Omental fat pad (tissue), 4 donors: ENCODE data around the gene RGS6. TPM values are rescaled to one million over a fixed set of nuclear protein-coding genes. Genes with fewer than 3 reads are reported as not detected.

ENCODE experiments used
- ATAC-seq: fragments of 150-250 bp; one replicate; pipeline ENCODE4 v1.9.1; 2016; ENCODE audit warnings: mild to moderate bottlenecking, moderate library complexity; ENCODE audit not compliant: low FRiP score
- DNase-seq: peaks from one replicate; pipeline ENCODE4 v3.0.0-alpha.2; 2019; ENCODE audit warnings: low spot score
- total RNA-seq, 4 donors: library from RNA; depleted of rRNA; stranded (reverse); fragments of >200 nt; gene quantifications; one replicate each; pipeline ENCODE4 v1.1.0, GENCODE V29; 2016
- TF ChIP-seq, protein P1 (sequence below), 3 donors: fragments of 450-650 bp; IDR thresholded peaks; one replicate each; pipeline ENCODE4 v1.5.1; 2016 to 2017; ENCODE audit warnings: antibody characterized with exemption in 3 of 3, mild to moderate bottlenecking in 3 of 3, moderate library complexity in 2 of 3

The RGS6 gene
- total RNA-seq, 4 donors from 2014 or later = 5.2 to 27.3 (median 6.9) TPM

- DNase-seq (no peak), ATAC-seq (no peak)
- TF ChIP-seq, protein P1, sequence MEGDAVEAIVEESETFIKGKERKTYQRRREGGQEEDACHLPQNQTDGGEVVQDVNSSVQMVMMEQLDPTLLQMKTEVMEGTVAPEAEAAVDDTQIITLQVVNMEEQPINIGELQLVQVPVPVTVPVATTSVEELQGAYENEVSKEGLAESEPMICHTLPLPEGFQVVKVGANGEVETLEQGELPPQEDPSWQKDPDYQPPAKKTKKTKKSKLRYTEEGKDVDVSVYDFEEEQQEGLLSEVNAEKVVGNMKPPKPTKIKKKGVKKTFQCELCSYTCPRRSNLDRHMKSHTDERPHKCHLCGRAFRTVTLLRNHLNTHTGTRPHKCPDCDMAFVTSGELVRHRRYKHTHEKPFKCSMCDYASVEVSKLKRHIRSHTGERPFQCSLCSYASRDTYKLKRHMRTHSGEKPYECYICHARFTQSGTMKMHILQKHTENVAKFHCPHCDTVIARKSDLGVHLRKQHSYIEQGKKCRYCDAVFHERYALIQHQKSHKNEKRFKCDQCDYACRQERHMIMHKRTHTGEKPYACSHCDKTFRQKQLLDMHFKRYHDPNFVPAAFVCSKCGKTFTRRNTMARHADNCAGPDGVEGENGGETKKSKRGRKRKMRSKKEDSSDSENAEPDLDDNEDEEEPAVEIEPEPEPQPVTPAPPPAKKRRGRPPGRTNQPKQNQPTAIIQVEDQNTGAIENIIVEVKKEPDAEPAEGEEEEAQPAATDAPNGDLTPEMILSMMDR (IDR thresholded peaks at IDR 0.05) = no peak
Measured at GRCh38 chr14:71952381-71953363, 20.4 kb downstream of the RGS6 start.

GRCh38 chr14:71956920-71957563 lies 24.8 kb downstream of the RGS6 start:
- DNase-seq = no peak
- ATAC-seq = no peak
- TF ChIP-seq, protein P1 (IDR thresholded peaks at IDR 0.05) = no peak

DNA sequence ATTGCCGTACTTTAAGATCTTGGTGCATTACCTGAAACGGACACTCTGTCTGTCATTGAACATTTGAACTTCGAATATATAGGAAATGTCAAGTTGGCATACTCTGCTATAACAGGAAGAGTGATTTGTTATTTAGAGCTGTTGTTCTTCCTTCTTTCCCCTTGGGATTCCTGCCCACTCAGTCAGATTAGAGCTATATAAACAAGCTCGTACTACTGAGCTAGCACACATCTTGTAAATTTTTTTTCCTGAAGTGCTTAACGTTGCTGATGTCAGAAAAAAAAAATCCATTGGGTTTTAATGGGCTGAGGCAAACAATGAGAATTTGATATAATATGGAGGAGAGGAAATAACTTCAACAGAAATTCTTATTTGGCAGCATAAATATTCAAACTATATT lies 26.8 kb downstream of the RGS6 start:
- TF ChIP-seq, protein P1 (IDR thresholded peaks at IDR 0.05) = no peak
- no peak for DNase-seq
- no peak for ATAC-seq

GRCh38 chr14:71960494-71961353 lies 28.5 kb downstream of the RGS6 start:
- TF ChIP-seq, protein P1 (IDR thresholded peaks at IDR 0.05) = no peak
- DNase-seq = no peak
- no peak for ATAC-seq

- no peak for ATAC-seq
- no peak for DNase-seq
- TF ChIP-seq, protein P1 (IDR thresholded peaks at IDR 0.05) = no peak
Measured at GRCh38 chr14:71961972-71962371, 29.7 kb downstream of the RGS6 start.

GRCh38 chr14:71964716-71965115 lies 32.5 kb downstream of the RGS6 start:
- TF ChIP-seq, protein P1 (IDR thresholded peaks at IDR 0.05) = no peak
- ATAC-seq (no peak), DNase-seq (no peak)
